ENCODE measurements around the gene CNTNAP2.

DNA sequence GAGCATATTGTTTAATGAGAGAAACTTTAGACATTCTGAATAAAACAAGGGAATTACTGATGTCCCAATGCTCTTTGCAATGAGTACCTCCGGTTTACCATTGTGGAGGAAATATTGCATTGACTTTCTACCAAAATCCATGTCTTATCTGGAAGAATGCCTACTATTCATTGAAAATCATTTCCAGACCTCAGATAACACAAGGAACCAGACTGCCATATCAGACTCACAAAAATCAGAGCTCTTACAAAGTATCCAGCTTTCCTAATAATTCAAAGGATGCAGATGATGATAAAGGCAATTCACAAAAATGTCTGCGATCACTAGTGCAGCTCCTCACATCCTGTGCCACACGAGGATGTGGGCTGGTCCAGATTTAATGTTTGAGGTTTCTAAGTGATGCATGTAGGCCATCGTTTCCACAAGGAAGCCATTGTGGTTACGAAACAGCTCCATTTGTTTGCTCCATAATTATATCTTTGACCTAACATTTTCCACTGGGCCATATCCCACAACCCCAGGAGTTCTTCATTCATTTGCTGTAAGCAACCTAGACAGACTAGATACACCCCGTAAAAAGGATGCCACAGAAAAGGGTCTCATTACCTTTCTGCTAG lies 1642.8 kb downstream of the CNTNAP2 start:
- TF ChIP-seq POLR2AphosphoS5 (IDR thresholded peaks at IDR 0.05; ENCODE audit: low read depth, low read length) (no peak), TCF7L2 (IDR thresholded peaks at IDR 0.05; ENCODE audit: low read depth, low read length) (no peak), REST (IDR thresholded peaks at IDR 0.05; ENCODE audit: insufficient read depth in 1 of 2, low read depth in 2 of 2, low read length in 1 of 2) (no peak), SIN3A (IDR thresholded peaks at IDR 0.05; ENCODE audit: borderline replicate concordance, insufficient read depth, low read depth, low read length) (no peak)
- TF ChIP-seq, protein P1, sequence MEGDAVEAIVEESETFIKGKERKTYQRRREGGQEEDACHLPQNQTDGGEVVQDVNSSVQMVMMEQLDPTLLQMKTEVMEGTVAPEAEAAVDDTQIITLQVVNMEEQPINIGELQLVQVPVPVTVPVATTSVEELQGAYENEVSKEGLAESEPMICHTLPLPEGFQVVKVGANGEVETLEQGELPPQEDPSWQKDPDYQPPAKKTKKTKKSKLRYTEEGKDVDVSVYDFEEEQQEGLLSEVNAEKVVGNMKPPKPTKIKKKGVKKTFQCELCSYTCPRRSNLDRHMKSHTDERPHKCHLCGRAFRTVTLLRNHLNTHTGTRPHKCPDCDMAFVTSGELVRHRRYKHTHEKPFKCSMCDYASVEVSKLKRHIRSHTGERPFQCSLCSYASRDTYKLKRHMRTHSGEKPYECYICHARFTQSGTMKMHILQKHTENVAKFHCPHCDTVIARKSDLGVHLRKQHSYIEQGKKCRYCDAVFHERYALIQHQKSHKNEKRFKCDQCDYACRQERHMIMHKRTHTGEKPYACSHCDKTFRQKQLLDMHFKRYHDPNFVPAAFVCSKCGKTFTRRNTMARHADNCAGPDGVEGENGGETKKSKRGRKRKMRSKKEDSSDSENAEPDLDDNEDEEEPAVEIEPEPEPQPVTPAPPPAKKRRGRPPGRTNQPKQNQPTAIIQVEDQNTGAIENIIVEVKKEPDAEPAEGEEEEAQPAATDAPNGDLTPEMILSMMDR (IDR thresholded peaks at IDR 0.05), result no peak
